Measurements from ENCODE around the gene VCAM1. TPM values are rescaled to one million over a fixed set of nuclear protein-coding genes. Genes with fewer than 3 reads are reported as not detected.

Gene VCAM1
- total RNA-seq, 1 experiment from 2014 or later = 0.07 TPM

DNA sequence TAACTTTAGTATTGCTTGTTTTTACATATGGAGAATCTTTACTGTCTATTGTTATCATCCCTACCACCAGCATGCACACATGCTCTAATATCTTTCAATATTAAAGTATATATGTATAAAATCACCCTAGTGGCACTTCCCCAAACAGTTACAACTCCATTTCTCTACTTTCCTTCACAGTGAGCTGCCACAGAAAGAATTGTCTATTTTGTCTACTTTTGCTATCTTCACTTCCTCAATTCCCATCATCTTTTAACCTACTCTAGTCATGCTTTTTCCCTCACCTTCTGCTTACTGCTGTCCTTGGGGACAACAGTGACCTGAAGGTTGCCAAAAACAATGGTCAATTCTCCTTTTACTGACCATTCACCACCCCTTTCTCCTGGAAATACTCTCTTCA is 59.2 kb downstream of the VCAM1 start:
- Histone ChIP-seq H2BK120ac (ENCODE audit: low read depth, low read length, poor library complexity, severe bottlenecking) (no peak overlapping the region), H3K14ac (ENCODE audit: insufficient read depth, low read length) (no peak overlapping the region), H3K4me1 (ENCODE audit: insufficient read depth, low read length) (no peaks in the 10 kb centered on the region), H3K79me2 (ENCODE audit: insufficient read depth, low read length) (no peaks in the 10 kb centered on the region), H3K23me2 (ENCODE audit: insufficient read length, low read depth, low read length, poor library complexity, severe bottlenecking) (no peaks in the 10 kb centered on the region), H3K56ac (ENCODE audit: insufficient read length, low read depth, low read length) (no peak overlapping the region), H3K23ac (ENCODE audit: insufficient read length, low read depth, low read length) (no peak overlapping the region), H3K79me1 (ENCODE audit: insufficient read depth, low read depth, low read length, poor library complexity, severe bottlenecking) (no peaks in the 10 kb centered on the region), H3K27ac (ENCODE audit: insufficient read length, low read depth, low read length) (no peak overlapping the region), H3T11ph (ENCODE audit: low read length) (no peak overlapping the region), H4K20me1 (ENCODE audit: control insufficient read depth, insufficient read depth, insufficient read length) (no peaks in the 10 kb centered on the region), H3K4ac (ENCODE audit: low read depth, low read length) (no peak overlapping the region), H2AFZ (ENCODE audit: low read length) (no peak overlapping the region), H2BK15ac (ENCODE audit: low read depth, low read length) (no peak overlapping the region), H3K27me3 (ENCODE audit: insufficient read depth, low read length) (no peaks in the 10 kb centered on the region), H3K18ac (ENCODE audit: insufficient read length, low read depth, low read length) (no peak overlapping the region), H3K9me3 (ENCODE audit: control insufficient read depth, low read depth, low read length) (peaks cover 7% of the 10 kb centered on the region), H2BK20ac (ENCODE audit: low read depth, low read length, poor library complexity, severe bottlenecking) (no peak overlapping the region), H3K4me2 (ENCODE audit: insufficient read depth, insufficient read length, low read length) (no peak overlapping the region), H3K9ac (ENCODE audit: extremely low read depth, insufficient read length, low read length) (no peak overlapping the region), H4K5ac (ENCODE audit: insufficient read length, low read depth, low read length) (no peak overlapping the region), H2BK5ac (ENCODE audit: insufficient read length, low read length) (no peak overlapping the region), H2BK12ac (ENCODE audit: insufficient read length, low read depth, low read length) (no peak overlapping the region), H4K8ac (replicated peaks; ENCODE audit: insufficient read length, low read depth, low read length) (no peak overlapping the region), H4K91ac (ENCODE audit: insufficient read length, low read depth, low read length) (no peak overlapping the region), H2AK5ac (ENCODE audit: insufficient read length, low read length) (no peak overlapping the region)
- DNase-seq = no peak
- Mint-ChIP-seq H3K27me3 (ENCODE audit: low read depth) (no peaks in the 10 kb centered on the region), H3K4me1 (no peaks in the 10 kb centered on the region; a peak in 1 of 4 replicates), H3K9me3 (peaks cover 15 to 21% of the 10 kb centered on the region in 2 experiments), H3K27ac (no peak overlapping the region), H3K4me3 (no peak overlapping the region), H3K36me3 (ENCODE audit: insufficient read depth in 1 of 3, low read depth in 3 of 3) (peaks cover 9 to 21% (median 13%) of the 10 kb centered on the region in 3 experiments; a peak in 6 of 7 replicates)
- TF ChIP-seq CTCF (conservative IDR thresholded peaks at IDR 0.05) = no peak
